Activated CD4-positive, alpha-beta T cell treated with anti-CD3 and anti-CD28 coated beads, Interleukin-2, amount 50 U/mL, for 48 hours (primary cell): ENCODE results near the gene DISC1.

Experiments
- DNase-seq, 2 experiments: peaks; one replicate each; pipeline ENCODE4 v3.0.0-alpha.2; 2020

Gene DISC1

DNA sequence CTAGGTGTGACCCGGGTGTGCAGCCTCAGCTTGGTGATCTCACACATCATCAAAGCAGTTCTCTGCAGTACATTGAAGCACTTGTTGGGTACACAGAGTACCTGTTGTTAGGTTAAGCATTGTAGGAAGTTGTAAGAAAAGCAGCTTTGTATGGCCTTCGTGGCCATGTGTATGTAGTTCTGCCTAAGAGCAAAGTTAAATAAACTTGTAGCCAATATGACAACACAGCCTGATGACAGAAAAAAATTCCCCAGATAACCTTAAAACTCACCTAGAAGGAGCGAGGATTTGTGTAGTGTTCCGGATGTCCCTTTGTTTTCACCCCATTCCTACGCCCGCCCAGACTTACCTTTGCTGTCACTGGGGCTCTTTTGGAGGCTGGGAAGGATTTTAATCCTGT, 48.0 kb downstream of the DISC1 start:
- no peak for DNase-seq

DNA sequence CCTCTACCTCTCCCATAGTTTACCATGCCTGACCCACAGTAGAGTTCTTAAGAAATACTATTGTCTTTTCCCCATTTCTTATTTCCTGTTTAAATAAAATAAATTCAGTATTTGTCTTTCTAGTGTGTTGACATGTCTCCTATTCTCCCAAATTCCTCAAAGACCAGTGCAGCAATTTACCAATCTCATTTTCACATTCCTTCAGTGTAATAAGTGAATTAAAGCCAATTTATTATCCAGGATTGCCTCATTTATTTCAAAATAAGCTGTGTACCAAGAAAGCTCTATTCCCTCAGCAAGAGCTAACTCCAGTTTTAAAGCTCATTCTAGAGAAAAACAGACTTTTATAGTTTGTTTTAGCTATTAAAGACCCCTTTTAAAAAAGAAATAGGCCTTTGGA, 49.9 kb downstream of the DISC1 start:
- DNase-seq: no peak

DNA sequence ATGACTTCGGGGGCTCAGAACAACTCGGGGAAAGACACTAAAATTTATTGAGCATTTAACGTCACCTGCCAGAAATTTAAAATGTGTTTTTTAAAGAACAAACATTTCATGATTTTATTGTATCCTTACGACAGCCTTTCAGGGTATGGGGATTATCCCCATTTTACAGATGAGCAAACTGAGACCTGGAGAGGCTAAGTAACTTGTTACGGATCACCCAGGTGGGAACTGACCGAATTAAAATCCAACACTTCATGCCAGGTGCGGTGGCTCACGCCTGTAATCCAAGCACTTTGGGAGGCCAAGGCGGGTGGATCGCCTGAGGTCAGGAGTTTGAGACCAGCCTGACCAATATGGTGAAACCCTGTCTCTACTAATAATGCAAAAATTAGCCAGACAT, 50.9 kb downstream of the DISC1 start:
- no peak for DNase-seq

DNA sequence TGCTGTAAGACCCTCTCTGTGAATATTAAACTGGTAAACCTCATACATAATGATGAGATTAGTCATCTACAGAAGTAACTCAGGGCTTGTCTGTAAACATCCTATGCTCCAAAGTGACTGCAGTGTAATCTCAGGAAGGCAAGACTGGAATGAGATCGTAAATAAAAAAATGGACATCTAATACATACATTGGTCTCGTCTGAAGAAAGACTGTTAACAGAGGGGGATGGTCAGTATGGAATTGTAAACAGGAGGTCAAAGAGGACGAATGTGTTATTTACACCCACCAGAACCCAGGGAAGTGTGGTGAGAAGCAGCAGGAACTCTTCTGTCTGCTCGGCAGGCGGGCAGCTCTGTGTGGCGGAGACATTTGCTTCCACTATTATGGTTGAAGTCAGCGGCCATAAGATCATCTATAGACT, 51.4 kb downstream of the DISC1 start:
- DNase-seq: no peak

DNA sequence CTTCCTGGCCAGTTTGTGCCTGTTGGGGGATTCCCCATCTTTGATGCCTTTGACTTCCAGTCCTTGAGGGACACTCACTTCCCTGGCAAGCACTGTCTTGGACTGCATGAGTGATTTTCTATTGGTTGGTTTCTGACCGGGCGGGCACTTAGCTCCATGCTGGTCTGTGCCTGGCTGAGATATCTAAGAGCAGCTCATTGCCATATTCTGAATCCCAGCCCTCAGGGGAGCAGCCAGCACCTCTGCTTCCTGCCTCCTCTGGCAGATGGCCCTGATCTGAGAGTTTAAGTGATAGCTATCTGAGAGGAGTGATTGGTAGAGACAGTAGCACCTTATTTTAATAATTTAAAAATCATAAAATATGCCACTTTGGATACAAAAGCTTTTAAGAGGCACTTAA, 52.5 kb downstream of the DISC1 start:
- no peak for DNase-seq

DNA sequence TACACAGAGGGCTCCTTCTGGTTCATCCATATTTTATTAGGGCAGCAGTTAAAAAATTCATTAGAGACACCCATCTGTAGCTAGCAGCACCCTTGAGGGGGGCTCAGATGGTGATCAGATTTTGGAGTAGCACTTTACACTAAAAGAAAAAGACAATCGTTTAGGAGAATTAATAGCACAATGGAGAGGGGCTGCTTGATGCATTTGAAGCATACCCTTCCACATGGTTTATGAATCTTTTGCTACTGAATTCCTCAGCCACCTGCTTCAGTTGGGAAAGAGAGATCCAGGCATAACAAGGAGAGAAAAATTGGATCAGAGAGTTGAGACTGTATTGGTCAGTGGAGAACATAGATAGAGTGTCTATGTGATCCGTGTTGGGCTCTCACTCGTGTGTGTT, 54.4 kb downstream of the DISC1 start:
- no peak for DNase-seq

DNA sequence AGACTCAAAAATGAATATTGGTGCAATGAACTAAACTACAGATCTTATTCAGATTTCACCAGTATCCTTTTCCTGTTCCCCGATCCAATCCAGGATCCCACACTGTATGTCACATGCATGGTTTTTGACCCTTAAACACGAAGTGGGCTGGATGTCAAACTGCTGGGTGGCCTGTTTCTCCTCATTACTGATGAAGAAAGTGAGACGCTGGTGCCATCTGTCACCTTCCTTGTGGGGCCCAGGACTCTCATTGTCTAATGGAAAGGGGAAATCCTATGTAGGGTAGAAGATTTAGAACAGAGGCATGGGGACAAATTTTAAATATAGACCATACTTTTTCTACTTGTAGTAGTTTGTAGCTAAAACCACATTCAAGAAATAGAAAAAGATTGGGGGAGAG, 56.2 kb downstream of the DISC1 start:
- no peak for DNase-seq

DNA sequence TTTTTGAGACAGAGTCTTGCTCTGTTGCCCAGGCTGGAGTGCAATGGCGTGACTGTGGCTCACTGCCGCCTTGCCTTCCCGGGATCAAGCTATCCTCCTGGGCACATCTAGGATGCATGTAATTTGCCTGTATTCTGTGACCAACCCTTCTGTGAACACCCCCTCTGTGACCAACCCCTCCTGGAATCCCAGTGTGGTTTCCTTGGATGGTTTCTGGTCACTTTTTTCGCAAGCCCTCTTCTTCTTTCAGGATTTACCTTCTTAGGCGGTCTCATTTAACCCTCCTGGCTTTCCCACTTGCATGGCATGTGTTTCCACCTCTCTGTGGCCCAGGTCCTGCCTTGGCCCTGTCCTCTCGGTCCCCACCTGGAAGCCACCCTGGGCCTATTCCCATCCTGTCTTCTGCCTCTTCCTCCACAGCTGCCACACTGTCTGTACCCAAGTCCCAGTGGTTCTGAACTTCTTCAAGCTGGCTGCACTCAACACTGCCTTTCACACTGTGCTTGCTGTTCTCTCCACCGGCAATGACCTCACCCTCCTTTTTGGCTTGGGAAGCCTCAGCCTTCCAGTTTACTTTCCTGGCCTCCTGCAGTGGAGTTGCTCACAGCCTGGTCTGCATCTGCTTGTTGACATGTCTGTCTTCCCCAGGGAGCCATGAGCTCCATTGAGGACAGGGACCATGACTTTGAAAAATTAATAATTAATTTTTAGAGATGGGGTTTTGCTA, 57.0 kb downstream of the DISC1 start:
- no peak for DNase-seq

DNA sequence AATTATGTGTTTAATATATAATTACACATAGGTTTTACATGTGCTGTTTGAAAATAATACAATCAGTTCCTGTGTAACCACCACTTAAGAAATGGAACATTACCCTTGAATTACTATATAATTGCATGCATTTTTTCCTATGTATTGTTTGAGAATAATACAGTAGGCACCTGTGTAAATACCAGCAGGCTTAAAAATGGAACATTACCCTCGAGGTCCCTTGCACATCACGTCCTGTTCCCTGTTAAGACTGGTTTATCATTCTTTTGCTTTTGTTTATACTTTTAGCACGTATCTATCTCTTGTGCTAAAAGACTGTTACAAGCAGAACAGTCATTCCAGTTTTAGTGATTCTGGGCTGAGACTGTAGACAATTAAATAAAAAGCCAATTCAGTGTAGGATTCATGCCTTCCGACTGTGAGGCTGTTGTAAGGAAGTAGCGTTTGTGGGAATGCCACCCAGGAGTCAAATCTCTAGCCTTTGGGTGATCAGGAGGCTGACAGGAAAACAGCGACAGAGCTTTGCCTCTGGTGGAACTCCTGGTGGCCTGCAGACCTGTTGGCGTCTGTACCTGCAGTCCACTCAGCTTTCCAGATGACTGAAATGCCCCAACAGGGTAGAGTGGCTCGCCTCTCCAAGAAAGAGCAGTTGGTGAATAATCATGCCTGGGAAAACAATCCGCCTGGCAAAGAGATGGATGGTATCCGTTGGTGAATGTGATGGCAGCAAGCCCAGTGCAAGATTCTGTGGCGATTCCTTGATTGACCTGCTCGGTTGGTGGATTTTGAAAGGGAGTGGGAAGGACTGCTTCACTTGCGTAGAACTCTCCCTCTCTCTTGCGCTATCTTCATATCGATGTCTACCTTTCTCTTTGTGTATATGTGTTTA, 58.0 kb downstream of the DISC1 start:
- DNase-seq: no peak

DNA sequence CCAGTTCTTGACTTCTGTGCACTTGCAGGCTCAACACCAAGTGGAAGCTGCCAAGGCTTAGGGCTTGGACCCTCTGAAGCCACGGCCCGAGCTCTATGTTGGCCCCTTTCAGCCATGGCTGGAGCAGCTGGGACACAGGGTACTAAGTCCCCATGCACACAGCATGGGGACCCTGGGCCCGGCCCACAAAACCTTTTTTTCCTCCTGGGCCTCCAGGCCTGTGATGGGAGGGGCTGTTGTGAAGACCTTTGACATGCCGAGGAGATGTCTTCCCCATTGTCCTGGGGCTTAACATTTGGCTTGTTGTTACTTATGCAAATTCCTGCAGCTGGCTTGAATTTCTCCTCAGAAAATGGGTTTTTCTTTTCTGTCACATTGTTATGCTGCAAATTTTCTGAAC, 59.8 kb downstream of the DISC1 start:
- DNase-seq: no peak

DNA sequence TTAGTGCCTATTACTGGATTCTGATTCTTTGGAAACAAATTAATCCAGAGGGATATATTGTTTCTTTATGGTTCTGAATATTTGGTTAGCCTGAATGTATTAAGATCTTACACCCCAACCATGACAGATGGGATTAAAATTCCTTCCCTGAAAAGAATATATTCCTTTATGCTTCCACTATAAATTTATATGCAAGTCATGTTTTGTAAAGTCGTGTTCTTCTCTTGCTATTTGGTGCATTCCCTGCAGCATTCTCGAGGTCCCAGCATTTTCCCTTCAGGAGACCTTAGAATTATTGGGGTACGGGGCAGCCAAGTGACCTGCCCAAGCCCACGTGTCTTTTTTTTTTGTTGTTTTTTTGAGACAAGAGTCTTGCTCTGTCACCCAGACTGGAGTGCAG, 62.4 kb downstream of the DISC1 start:
- DNase-seq: no peak

DNA sequence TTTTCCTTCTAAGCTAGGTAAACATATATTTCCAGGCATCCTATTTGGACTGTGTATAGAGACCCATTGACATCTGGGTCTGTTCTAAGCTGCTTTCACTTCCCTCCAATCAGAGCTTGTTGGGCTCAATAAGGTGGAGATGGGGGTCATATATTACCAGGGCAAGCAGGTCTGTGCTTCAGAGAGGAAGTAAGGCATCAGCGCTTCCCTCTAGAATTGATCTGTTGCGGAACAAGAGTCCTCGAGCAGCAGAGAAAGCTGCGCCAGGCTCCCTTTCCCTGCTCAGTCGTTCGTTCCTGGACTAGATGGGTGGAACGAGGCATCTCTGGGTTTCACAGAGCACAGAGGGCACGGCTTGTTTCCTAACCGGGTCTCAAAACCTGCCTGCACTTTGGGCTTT, 63.5 kb downstream of the DISC1 start:
- DNase-seq: no peak

DNA sequence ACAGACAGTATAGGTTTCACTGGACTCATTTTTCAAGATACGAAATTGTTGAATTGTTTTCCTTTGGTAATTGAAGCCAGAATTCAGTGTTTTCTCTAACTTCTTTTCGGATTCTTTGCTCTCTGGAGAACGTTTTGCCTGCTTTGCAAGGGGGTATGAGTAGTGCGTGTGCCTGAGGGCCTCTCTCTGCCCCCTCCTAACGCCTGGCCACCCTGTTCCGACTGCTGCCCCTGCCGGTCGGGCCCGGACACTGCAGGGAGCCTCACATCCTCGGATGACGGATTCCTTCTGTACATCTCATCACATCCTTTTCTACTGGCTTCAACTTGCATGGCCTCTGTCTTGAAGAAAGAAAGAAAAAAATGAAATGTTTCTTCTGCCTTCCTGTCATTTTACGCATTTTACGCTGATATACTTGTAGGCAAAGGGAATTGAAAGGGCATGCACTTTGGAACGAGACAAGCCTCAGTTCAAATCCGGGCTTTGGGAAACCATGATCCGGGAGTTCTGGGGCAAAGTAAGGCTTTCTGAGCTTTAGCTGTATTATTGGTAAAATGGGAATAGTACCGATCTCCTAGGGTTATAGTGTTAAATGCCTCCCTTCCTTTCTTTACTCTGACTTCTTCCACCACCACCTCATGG, 65.1 kb downstream of the DISC1 start:
- no peak for DNase-seq

DNA sequence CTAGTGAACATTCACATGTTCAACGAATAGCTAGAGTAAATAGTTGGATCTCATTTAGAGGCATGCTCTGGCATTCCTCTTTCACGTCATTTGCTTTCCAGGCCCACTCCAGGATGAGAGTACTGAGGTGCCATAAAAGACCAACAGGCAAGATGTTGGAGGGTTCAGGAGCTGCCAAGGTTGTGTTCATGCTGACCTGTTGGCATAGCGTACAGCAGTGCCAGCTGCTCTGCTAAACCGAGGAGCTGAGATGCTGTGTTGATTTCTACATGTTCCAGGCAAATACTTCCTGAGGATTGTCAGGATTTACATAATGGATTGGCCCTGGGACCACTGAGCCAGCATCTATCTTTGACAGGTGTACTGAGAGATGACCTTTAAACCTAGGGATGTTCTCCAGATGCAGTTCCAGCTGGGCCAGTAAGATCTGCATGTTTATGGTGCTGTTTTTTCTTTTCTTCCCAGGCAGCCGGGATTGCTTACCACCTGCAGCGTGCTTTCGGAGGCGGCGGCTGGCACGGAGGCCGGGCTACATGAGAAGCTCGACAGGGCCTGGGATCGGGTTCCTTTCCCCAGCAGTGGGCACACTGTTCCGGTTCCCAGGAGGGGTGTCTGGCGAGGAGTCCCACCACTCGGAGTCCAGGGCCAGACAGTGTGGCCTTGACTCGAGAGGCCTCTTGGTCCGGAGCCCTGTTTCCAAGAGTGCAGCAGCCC, 66.9 kb downstream of the DISC1 start:
- DNase-seq: no peak

DNA sequence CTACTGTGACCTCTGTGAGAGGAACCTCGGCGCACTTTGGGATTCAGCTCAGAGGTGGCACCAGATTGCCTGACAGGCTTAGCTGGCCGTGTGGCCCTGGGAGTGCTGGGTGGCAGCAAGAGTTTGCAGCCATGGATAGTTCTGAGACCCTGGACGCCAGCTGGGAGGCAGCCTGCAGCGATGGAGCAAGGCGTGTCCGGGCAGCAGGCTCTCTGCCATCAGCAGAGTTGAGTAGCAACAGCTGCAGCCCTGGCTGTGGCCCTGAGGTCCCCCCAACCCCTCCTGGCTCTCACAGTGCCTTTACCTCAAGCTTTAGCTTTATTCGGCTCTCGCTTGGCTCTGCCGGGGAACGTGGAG, 67.5 kb downstream of the DISC1 start:
- DNase-seq: no peak

DNA sequence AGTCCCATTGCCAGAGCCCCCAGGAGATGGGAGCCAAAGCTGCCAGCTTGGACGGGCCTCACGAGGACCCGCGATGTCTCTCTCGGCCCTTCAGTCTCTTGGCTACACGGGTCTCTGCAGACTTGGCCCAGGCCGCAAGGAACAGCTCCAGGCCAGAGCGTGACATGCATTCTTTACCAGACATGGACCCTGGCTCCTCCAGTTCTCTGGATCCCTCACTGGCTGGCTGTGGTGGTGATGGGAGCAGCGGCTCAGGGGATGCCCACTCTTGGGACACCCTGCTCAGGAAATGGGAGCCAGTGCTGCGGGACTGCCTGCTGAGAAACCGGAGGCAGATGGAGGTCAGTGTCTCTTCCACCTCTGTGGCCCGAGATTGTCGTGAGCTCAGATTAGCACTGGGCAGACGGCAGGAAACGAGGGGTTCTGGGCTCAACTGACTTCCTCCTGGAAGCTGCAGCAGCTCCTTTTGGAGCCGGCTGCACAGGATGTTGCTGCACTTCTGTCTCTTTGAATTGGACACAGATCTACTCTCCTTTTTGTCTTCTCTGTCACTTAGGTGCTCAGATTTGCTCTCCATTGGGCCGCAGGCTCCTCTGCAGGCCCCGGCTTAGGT, 68.0 kb downstream of the DISC1 start:
- DNase-seq: no peak

DNA sequence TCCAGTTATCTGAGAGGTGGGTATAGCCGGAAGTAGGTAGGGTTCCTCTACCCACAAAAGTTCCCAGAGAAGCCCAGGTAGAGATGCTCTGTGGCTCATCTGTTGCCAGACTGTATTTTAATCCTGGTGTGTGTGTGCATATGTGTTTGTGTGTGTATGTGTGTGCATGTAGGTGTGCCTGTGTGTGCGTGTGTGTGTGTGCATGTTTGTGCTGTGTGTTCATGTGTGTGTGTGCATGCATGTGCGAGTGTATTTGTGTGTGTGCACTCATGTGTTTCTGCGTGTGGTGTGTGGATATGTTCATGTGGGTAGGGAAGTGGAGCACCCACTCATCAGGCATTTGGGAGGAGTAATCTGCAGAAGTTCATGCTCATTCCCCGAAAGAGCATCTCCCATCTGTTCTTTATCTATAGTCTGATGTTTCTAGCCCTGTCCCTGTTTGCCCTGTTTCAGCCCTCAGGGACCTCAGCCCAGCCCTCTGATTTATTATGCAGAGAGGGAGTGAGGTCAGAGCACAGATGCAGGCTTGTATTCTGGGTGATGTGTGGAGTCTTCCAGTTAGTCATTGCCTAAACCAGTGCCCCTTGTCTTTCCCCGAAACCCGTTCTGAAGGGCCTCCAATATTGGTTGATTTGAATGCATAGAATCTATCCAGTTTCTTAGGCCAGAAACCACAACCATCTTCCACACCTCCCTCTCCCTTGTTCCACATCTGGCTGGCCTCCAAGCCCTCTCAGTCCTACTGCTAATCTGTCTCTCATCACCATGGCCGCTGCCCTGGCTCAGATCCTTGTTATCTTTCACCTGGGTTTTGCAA, 69.1 kb downstream of the DISC1 start:
- DNase-seq: no peak

DNA sequence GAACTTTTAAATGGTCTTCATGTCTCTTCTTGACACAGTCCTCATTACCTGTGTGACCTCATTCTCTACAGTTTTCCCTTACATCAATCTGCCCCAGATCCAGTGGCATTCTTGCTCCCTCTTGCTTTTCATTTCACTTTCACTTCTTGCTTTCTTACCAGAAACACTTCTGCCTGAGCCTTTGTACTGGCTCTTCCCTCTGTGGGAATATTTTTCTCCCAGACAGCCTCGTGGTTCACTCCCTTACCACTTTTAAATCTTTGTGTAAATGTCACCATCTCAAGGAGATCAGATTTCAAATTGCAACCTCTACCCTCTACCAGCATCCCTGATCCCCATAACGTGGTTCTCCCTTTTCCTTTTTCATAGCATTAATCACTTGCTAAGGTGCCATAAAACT, 73.2 kb downstream of the DISC1 start:
- no peak for DNase-seq

DNA sequence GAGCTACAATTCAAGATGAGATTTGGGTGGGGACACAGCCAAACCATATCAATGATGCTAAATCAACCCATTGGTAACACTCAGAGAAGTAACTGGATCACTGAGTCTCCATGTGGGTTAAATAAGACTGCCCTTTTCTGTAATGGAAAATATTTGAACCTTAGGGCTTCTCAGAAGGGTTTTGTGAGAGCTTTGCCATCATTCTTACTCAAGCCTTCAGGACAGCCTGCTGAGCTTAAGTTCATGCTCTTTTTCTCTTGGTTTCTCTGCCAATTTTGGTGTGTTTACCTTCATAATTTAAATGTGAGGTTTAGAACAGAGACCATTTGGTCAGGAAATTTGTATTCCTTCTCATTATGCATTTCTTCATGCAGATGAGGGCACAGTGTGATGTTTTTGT, 74.7 kb downstream of the DISC1 start:
- no peak for DNase-seq

DNA sequence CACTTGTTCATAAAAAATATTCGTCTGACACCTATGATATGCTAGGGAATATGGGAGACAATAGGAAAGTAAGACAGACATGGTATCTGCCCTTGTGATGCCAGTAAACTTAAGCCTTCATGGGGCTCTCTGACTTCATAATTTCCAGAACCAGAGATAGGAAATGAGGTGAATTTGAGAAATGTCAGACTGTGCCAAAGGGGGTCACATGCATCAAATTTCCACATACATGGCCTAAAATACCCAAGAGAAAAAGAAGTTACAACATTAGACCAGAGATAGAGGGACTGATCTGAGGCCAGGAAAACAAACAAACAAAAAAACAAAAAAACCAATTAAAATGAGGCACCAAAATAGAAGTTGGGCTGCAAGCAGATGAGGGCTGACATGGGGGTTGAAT, 75.7 kb downstream of the DISC1 start:
- no peak for DNase-seq

DNA sequence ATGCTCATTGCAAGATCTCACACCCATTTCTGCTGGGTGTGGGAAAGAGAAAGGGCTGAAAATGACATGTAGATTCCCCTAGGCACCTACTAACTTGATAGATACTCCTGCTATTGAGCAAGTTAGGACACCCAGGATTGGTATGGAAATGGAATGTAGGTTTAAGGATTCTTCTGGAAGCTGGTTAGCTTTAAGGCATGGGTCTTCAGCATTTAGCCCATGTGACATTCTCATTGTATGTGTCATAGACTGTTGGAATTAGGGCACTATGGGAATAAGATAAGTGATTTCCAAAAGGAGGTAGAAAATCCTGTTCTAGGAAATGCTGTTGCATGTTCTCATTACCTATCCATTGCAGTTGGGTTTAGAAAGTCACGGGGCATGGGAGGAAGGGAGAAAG, 76.2 kb downstream of the DISC1 start:
- no peak for DNase-seq
